Measurements from ENCODE around the gene TTLL11. TPM values are rescaled to one million over a fixed set of nuclear protein-coding genes. Genes with fewer than 3 reads are reported as not detected.
"Not testable (repeated sequence)": the region's sequence is repeated elsewhere in the genome, so short reads cannot be mapped to it uniquely, and the experiment has no call there.

Gene TTLL11
- total RNA-seq, 4 donors from 2014 or later: 3.2 to 11.8 (median 9.0) TPM

GRCh38 chr9:122118343-122119165 lies 25.4 kb upstream of the TTLL11 start:
- H3K27me3 ChIP-seq: peaks cover 0 to 7% (median 0%) of the 10 kb centered on the region in 4 donors
- 62 to 64% methylated on average over 5 of the region's 5 CpGs for WGBS, 2 donors
- H3K9me3 ChIP-seq: no peaks in the 10 kb centered on the region
- TF ChIP-seq CTCF (IDR thresholded peaks at IDR 0.05) (no peak), POLR2A (IDR thresholded peaks at IDR 0.05) (no peak)
- no peaks in the 10 kb centered on the region for H3K36me3 ChIP-seq
- H3K4me1 ChIP-seq: peaks cover 0 to 10% (median 6%) of the 10 kb centered on the region in 3 donors
- H3K4me3 ChIP-seq: no peak overlapping the region
- intact Hi-C loops (cut with DNase I): no loop called here
- DNase-seq: no peak
- H3K27ac ChIP-seq: no peak overlapping the region

- 64 to 78% methylated on average over 8 to 9 of the region's 9 CpGs for WGBS, 2 donors
- intact Hi-C loops (cut with DNase I): not testable (repeated sequence)
Observed at GRCh38 chr9:122117241-122117640, 24.1 kb upstream of the TTLL11 start.

GRCh38 chr9:122116448-122117173 lies 23.5 kb upstream of the TTLL11 start:
- no peaks in the 10 kb centered on the region for H3K36me3 ChIP-seq
- TF ChIP-seq CTCF (IDR thresholded peaks at IDR 0.05) (no peak), POLR2A (IDR thresholded peaks at IDR 0.05) (no peak)
- H3K4me1 ChIP-seq: no peaks in the 10 kb centered on the region
- WGBS, 2 donors: 84 to 85% methylated on average over 5 to 9 of the region's 10 CpGs
- H3K27ac ChIP-seq: no peak overlapping the region
- intact Hi-C loops (cut with DNase I): no loop called here
- H3K4me3 ChIP-seq: no peak overlapping the region
- no peak for DNase-seq
- H3K27me3 ChIP-seq: peaks cover 0 to 7% (median 0%) of the 10 kb centered on the region in 4 donors
- no peaks in the 10 kb centered on the region for H3K9me3 ChIP-seq

More at GRCh38 chr9:122117241-122117640, 24.1 kb upstream of the TTLL11 start:
- H3K9me3 ChIP-seq, H3K4me3 ChIP-seq, H3K4me1 ChIP-seq, H3K27me3 ChIP-seq, DNase-seq, H3K27ac ChIP-seq, H3K36me3 ChIP-seq: not testable (repeated sequence)

- no peaks in the 10 kb centered on the region for H3K9me3 ChIP-seq
- no peak overlapping the region for H3K27ac ChIP-seq
- DNase-seq: no peak
- WGBS, 2 donors: 66 to 80% methylated on average over 1 to 3 of the region's 4 CpGs
- intact Hi-C loops (cut with DNase I): no loop called here
- TF ChIP-seq POLR2A (IDR thresholded peaks at IDR 0.05): no peak
- no peak for TF ChIP-seq CTCF (IDR thresholded peaks at IDR 0.05)
- no peak overlapping the region for H3K4me3 ChIP-seq
- H3K36me3 ChIP-seq: no peaks in the 10 kb centered on the region
- H3K27me3 ChIP-seq: peaks cover 0 to 7% (median 0%) of the 10 kb centered on the region in 4 donors
- H3K4me1 ChIP-seq: no peaks in the 10 kb centered on the region
Observed at GRCh38 chr9:122116040-122116439, 22.9 kb upstream of the TTLL11 start.

- H3K9me3 ChIP-seq: no peaks in the 10 kb centered on the region
- no peaks in the 10 kb centered on the region for H3K36me3 ChIP-seq
- no peak overlapping the region for H3K4me3 ChIP-seq
- intact Hi-C loops (cut with DNase I): no loop called here
- no peak for DNase-seq
- H3K27ac ChIP-seq: no peak overlapping the region
- no peaks in the 10 kb centered on the region for H3K4me1 ChIP-seq
- WGBS, 2 donors: 54 to 61% methylated on average over 6 to 8 of the region's 12 CpGs
- TF ChIP-seq POLR2A (IDR thresholded peaks at IDR 0.05): no peak
- TF ChIP-seq CTCF (IDR thresholded peaks at IDR 0.05): no peak
- H3K27me3 ChIP-seq: peaks cover 0 to 7% (median 0%) of the 10 kb centered on the region in 4 donors
Observed at GRCh38 chr9:122115176-122116035, 22.3 kb upstream of the TTLL11 start.
